Ovary (tissue), 3 donors: Measurements from ENCODE around the gene HBZ.

Source experiments
- CTCF ChIP-seq, 3 donors: fragments of 450-650 bp in 2 of 3; fragments of 200-600 bp in 1 of 3; IDR thresholded peaks; one replicate each; pipeline versions ENCODE4 v1.5.1 to v1.8.0; 2016 to 2022; ENCODE audit warnings: antibody characterized with exemption in 3 of 3, mild to moderate bottlenecking in 1 of 3
- EP300 ChIP-seq: sonication (generic); formaldehyde crosslinking; IDR thresholded peaks from one replicate; pipeline ENCODE4 v1.6.1; 2017; ENCODE audit warnings: antibody characterized with exemption
- POLR2A ChIP-seq: fragments of 450-650 bp; IDR thresholded peaks from one replicate; pipeline ENCODE4 v1.6.1; 2017; ENCODE audit warnings: antibody characterized with exemption, mild to moderate bottlenecking, moderate library complexity
- donor health status: DM: no; HTN: no; CAD: no.

GRCh38 chr16:154217-155030, 2.0 kb downstream of the HBZ start:
- TF ChIP-seq CTCF (IDR thresholded peaks at IDR 0.05) (no peak), POLR2A (no peak), EP300 (no peak)
